ENCODE data around the gene SPATA6L. TPM values are rescaled to one million over a fixed set of nuclear protein-coding genes. Genes with fewer than 3 reads are reported as not detected.
"Not testable (repeated sequence)": the region's sequence is repeated elsewhere in the genome, so short reads cannot be mapped to it uniquely, and the experiment has no call there.

SPATA6L gene
- total RNA-seq, 1 experiment from 2014 or later = 0.57 TPM

- Histone ChIP-seq H3K4me2 (ENCODE audit: low read length) (peak overlapping the region; percentile 92), H4K20me1 (ENCODE audit: insufficient read depth) (no peaks in the 10 kb centered on the region), H3K36me3 (ENCODE audit: control insufficient read depth in 1 of 2, insufficient read depth in 2 of 2, low read length in 2 of 2) (no peaks in the 10 kb centered on the region), H3K9me3 (ENCODE audit: control insufficient read depth in 1 of 2, insufficient read depth in 1 of 2, low read depth in 1 of 2, low read length in 2 of 2) (no peaks in the 10 kb centered on the region), H2AFZ (ENCODE audit: low read depth, low read length, poor library complexity, severe bottlenecking) (peak overlapping the region; percentile 85), H3K27me3 (ENCODE audit: insufficient read depth, low read length) (no peaks in the 10 kb centered on the region), H3K4me1 (ENCODE audit: control insufficient read depth in 1 of 2, insufficient read depth in 2 of 2, low read length in 2 of 2) (peaks cover 14 to 28% of the 10 kb centered on the region in 2 experiments), H3K27ac (ENCODE audit: low read depth, low read length) (no peak overlapping the region), H3K79me2 (ENCODE audit: insufficient read depth, low read length) (no peaks in the 10 kb centered on the region; the same call in 1 of the 2 replicates), H3K9ac (ENCODE audit: low read length) (no peak overlapping the region), H3K9me2 (ENCODE audit: insufficient read depth) (no peaks in the 10 kb centered on the region), H3K4me3 (replicated peaks in 1 of 2; ENCODE audit: low read depth in 1 of 2, low read length in 2 of 2) (peak overlapping the region in 1 of 2 experiments; percentile 77; a peak in 1 of 4 replicates)
- ChIA-PET RAD21 (ENCODE audit: low non-redundant PET in 1 of 2, low total read pairs in 2 of 2, uncharacterized antibody in 2 of 2, unreplicated experiment in 2 of 2) (no interaction called here), POLR2A (no interaction called here), CTCF (interaction anchor here (1.7 kb wide), 1 partner anchor 940 kb away, joined by 3 read pairs; no protein-coding TSS in a partner anchor)
- ATAC-seq = no peak
- BruUV-seq (replicated peaks) = no TSS peak
- DNase-seq (ENCODE audit: low read depth, low spot score) = no peak
- intact Hi-C loops (cut with micrococcal nuclease) = loop anchor here (10.0 kb wide), 2 partner anchors 324 to 934 kb away; partner anchors contain the start of gene JAK2
- TF ChIP-seq SRF (IDR thresholded peaks at IDR 0.05; ENCODE audit: low read depth) (no peak), MAX (IDR thresholded peaks at IDR 0.05) (no peak), SP1 (IDR thresholded peaks at IDR 0.05; ENCODE audit: low read depth) (no peak), TCF7L2 (IDR thresholded peaks at IDR 0.05; ENCODE audit: borderline replicate concordance, extremely low read depth, insufficient read depth, insufficient read length) (no peak), RAD21 (IDR thresholded peaks at IDR 0.05; ENCODE audit: low read depth) (no peak), SIN3A (IDR thresholded peaks at IDR 0.05; ENCODE audit: low read depth) (no peak), CEBPB (IDR thresholded peaks at IDR 0.05; ENCODE audit: low read depth) (no peak), POLR2A (IDR thresholded peaks at IDR 0.05; ENCODE audit: borderline replicate concordance, extremely low read depth, insufficient read depth, insufficient read length) (no peak)
Observed at GRCh38 chr9:4661165-4661564, 5.1 kb downstream of the SPATA6L start.

GRCh38 chr9:4660665-4661064 lies 5.6 kb downstream of the SPATA6L start:
- H3K36me3 ChIP-seq (ENCODE audit: control insufficient read depth in 1 of 2, insufficient read depth in 2 of 2, low read length in 2 of 2); H4K20me1 ChIP-seq (ENCODE audit: insufficient read depth); H3K4me3 ChIP-seq (replicated peaks in 1 of 2; ENCODE audit: low read depth in 1 of 2, low read length in 2 of 2); DNase-seq (ENCODE audit: low read depth, low spot score); POLR2A ChIA-PET; H3K79me2 ChIP-seq (ENCODE audit: insufficient read depth, low read length); H2AFZ ChIP-seq (ENCODE audit: low read depth, low read length, poor library complexity, severe bottlenecking); BruUV-seq (replicated peaks); ATAC-seq; RAD21 ChIA-PET (ENCODE audit: low non-redundant PET in 1 of 2, low total read pairs in 2 of 2, uncharacterized antibody in 2 of 2, unreplicated experiment in 2 of 2); H3K27me3 ChIP-seq (ENCODE audit: insufficient read depth, low read length); H3K9ac ChIP-seq (ENCODE audit: low read length); H3K27ac ChIP-seq (ENCODE audit: low read depth, low read length); H3K4me2 ChIP-seq (ENCODE audit: low read length); H3K9me2 ChIP-seq (ENCODE audit: insufficient read depth); H3K9me3 ChIP-seq (ENCODE audit: control insufficient read depth in 1 of 2, insufficient read depth in 1 of 2, low read depth in 1 of 2, low read length in 2 of 2): not testable (repeated sequence)
- CTCF ChIA-PET = interaction anchor here (1.7 kb wide), 1 partner anchor 940 kb away, joined by 3 read pairs; no protein-coding TSS in a partner anchor
- intact Hi-C loops (cut with micrococcal nuclease) = loop anchor here (10.0 kb wide), 2 partner anchors 324 to 934 kb away; partner anchors contain the start of gene JAK2
- peaks cover 14 to 25% of the 10 kb centered on the region in 2 experiments for H3K4me1 ChIP-seq (ENCODE audit: control insufficient read depth in 1 of 2, insufficient read depth in 2 of 2, low read length in 2 of 2)

Measured in HCT116 (cell line).